ENCODE results near the gene SH3TC1. TPM values are rescaled to one million over a fixed set of nuclear protein-coding genes. Genes with fewer than 3 reads are reported as not detected.

The SH3TC1 gene
- total RNA-seq, 1 experiment from 2014 or later = 22.6 TPM

- no peak for DNase-seq (ENCODE audit: low spot score)
Measured at GRCh38 chr4:8163436-8164193, 35.5 kb upstream of the SH3TC1 start.

GRCh38 chr4:8164194-8164565 is 34.9 kb upstream of the SH3TC1 start:
- DNase-seq (ENCODE audit: low spot score) = no peak

GRCh38 chr4:8164687-8165086 is 34.4 kb upstream of the SH3TC1 start:
- no peak for DNase-seq (ENCODE audit: low spot score)

GRCh38 chr4:8165374-8165896 is 33.7 kb upstream of the SH3TC1 start:
- no peak for DNase-seq (ENCODE audit: low spot score)

- no peak for DNase-seq (ENCODE audit: low spot score)
Measured at GRCh38 chr4:8167291-8167690, 31.8 kb upstream of the SH3TC1 start.

GRCh38 chr4:8167815-8168214 is 31.3 kb upstream of the SH3TC1 start:
- peak; percentile 35 for DNase-seq (ENCODE audit: low spot score)

- DNase-seq (ENCODE audit: low spot score) = no peak
Measured at GRCh38 chr4:8168232-8168631, 30.9 kb upstream of the SH3TC1 start.

GRCh38 chr4:8168832-8169598 is 30.1 kb upstream of the SH3TC1 start:
- no peak for DNase-seq (ENCODE audit: low spot score)

- DNase-seq (ENCODE audit: low spot score) = no peak
Measured at GRCh38 chr4:8169763-8170162, 29.3 kb upstream of the SH3TC1 start.

GRCh38 chr4:8170341-8170740 is 28.7 kb upstream of the SH3TC1 start:
- no peak for DNase-seq (ENCODE audit: low spot score)

- no peak for DNase-seq (ENCODE audit: low spot score)
Measured at GRCh38 chr4:8171266-8171665, 27.8 kb upstream of the SH3TC1 start.

- no peak for DNase-seq (ENCODE audit: low spot score)
Measured at GRCh38 chr4:8171984-8172924, 26.8 kb upstream of the SH3TC1 start.

- DNase-seq (ENCODE audit: low spot score) = no peak
Measured at GRCh38 chr4:8173492-8174242, 25.4 kb upstream of the SH3TC1 start.

GRCh38 chr4:8174970-8175369 is 24.1 kb upstream of the SH3TC1 start:
- DNase-seq (ENCODE audit: low spot score) = no peak

- no peak for DNase-seq (ENCODE audit: low spot score)
Measured at GRCh38 chr4:8175686-8176085, 23.4 kb upstream of the SH3TC1 start.

- DNase-seq (ENCODE audit: low spot score) = peak; percentile 54
Measured at GRCh38 chr4:8176547-8177399, 22.3 kb upstream of the SH3TC1 start.

- DNase-seq (ENCODE audit: low spot score) = no peak
Measured at GRCh38 chr4:8177552-8177951, 21.5 kb upstream of the SH3TC1 start.

- no peak for DNase-seq (ENCODE audit: low spot score)
Measured at GRCh38 chr4:8177956-8178355, 21.1 kb upstream of the SH3TC1 start.

- no peak for DNase-seq (ENCODE audit: low spot score)
Measured at GRCh38 chr4:8179074-8179473, 20.0 kb upstream of the SH3TC1 start.

- no peak for DNase-seq (ENCODE audit: low spot score)
Measured at GRCh38 chr4:8179771-8180170, 19.3 kb upstream of the SH3TC1 start.
